ENCODE measurements around the gene ZAR1L.

The ZAR1L gene

GRCh38 chr13:32254916-32255723 lies 60.0 kb downstream of the ZAR1L start:
- no peak for DNase-seq

DNA sequence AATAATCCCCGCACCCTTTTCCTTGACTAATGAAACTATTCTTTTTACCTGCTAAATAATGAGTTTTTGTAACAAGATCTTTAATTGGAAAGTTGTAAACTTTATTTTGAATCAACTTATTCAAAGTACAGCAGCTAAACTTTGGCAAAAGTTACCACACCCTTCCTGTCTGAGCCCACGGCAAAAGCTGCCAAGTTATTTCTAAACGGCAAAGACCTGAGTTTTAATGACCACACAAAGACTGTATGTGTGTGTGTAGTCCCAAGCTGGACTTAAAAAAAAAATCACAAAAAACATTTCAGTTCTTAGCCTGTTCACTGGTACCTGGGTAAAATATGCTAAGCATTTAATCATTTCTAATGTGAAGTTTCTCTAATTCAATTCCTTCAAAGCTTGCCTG lies 60.7 kb downstream of the ZAR1L start:
- no peak for DNase-seq

GRCh38 chr13:32253911-32254399 lies 61.2 kb downstream of the ZAR1L start:
- no peak for DNase-seq

Measured in right kidney (tissue), 1 donor.